IPS-18c (cell line): Measurements from ENCODE around the gene PPP4C.

Experiments used
- H3K4me3 ChIP-seq: 2 replicates; pipeline ENCODE4 v1.7.0; 2013; ENCODE audit warnings: low read depth, mild to moderate bottlenecking, low read length, moderate library complexity; ENCODE audit not compliant: insufficient read depth
- H3K9me3 ChIP-seq: one replicate; pipeline ENCODE4 v1.6.1; 2013; ENCODE audit warnings: mild to moderate bottlenecking, low read length, moderate library complexity; ENCODE audit not compliant: control insufficient read depth, insufficient read depth

Gene PPP4C

DNA sequence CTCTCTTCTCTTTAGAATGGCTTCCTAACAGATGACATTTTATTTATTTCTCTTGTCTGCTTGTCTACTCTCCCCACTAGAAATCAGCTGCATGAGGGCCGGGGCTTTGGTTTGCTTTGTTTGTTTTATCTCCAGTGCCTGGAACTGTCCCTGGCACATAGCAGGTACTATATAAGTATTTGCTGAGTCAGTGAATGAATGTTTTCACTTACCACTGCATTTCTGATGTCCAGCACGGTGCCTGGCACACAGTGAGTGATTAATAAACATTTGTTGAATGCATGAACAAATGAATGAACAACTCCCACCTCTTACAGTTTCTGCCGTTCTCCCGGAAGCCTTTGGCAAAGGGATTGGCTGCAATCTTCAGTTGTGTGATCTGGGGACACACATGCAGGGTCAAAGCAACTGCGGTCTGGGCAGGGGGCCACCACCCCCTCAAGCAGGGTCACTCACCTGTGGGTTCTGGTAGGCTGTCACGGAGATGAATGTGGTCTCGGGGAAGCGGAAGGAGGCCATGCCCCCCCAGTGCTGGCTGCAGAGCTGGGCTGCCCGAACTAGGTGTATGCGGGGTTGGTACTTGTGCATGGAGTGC, 12.5 kb downstream of the PPP4C start:
- no peaks in the 10 kb centered on the region for H3K9me3 ChIP-seq
- H3K4me3 ChIP-seq: no peak overlapping the region

DNA sequence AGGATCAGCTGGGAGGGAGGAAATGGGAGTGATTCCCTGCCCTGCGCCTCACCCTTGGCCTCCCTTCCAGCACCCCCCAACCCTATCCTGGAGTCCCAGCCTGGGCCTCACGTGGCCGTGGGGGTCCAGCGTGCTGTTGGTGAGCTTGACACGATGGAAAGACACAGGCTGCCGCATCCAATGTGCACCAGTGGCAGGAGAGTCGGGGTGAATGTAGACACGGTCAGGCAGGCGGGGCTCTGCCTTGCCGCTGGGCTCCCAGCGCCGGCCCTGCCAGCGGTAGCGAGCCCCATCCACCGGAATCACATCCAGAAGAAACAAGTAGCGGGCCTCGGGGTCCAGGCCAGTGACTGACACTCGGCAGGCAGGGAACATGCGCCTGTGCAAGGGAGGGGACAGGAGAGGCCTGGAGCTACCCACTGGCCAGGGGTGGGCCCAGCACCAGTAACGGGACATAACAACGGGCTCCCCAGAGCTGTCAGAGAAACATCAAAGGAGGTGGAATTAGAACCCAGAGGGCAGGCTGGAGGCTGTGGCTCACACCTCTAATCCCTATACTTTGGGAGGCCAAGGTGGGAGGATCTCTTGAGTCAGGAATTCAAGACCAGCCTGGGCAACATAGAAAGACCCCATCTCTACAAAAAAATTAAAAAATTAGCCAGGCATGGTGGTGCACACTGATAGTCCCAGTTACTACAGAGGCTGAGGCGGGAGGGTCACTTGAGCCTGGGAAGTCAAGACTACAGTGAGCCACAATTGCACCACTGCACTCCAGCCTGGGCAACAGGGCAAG, 13.2 kb downstream of the PPP4C start:
- no peaks in the 10 kb centered on the region for H3K9me3 ChIP-seq
- no peak overlapping the region for H3K4me3 ChIP-seq

DNA sequence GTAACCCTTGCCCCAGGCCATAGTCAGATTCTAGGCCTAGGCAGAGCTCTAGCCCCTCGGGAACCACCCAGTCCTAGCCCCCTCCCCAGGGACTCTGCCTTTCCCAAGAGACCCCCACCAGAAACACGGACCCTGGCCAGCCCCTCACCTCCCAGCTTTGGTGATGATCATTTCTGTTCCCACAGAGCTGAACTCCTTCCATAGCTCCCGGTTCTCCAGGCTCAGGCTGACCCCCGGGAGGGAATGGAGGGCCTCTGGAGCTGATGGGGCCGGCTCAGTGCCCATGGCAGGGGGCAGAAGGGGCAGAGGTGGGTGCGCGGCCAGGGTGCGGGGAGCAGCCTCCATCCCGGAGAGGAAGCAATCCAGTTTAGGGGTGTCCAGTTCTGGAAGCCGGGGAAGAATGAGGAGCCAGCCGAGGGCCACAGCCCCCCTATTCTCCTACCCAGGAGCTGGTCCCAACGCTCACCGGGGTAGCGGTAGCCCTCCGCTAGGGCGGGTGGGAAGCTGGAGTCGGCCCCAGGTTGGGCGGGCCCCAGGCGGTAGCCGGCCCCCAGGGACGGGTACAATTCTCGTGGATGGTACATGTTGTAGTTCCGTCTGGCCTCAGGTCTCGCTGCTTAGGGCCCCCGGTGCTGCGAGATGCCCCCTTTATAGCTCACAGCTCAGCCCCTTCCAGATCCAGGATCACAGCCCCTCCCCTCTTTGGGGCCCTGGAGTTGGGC, 15.0 kb downstream of the PPP4C start:
- peak overlapping the region; percentile 84; the same call in 1 of the 2 replicates for H3K4me3 ChIP-seq
- no peaks in the 10 kb centered on the region for H3K9me3 ChIP-seq

DNA sequence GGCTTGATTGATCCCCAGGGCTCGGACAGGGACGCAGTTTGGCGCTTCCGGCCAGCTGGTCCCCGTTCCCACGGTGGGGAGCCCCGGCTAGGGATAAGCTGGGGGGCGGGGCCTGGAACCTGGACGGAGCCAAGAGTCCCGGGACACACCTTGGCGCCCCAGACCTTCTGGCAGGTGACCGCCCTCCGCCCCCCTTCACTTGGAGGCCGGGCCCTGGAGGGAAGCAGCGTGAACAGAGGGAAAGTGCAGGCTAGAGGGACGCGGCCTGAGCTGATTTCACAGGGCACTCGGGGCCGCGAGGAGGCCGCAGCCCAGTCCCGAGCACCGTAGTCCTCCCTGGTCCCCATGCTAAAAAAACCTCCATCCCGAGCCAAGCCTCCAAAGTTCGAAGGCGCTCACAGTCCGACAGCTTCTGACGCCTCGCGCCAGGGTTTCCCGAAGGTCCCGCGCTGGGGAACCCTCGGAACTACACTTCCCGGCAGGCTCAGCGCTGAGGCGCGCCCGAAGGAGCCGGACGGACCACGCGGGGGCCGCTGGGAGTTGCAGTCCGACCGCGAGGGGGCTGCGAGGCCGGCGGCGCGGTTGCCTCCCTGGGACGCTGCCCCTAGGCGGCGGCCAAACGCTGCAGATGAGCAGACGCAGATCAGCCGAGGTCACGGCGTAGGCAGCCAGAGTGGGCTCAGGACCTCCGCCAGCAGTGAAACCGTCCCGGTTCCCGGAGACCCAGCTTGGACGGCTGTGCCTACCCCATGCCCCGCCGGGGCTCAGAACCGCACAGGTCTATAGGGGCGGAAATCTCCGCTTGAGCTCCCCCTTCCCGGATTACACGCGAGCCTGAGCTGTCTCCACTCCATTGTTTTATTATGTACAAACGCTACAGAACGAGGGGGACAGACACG, 15.9 kb downstream of the PPP4C start, which contains the start of gene TBX6:
TSS of gene TBX6 (minus strand) at position 451 of the 899 bp plus-strand sequence. CDS start 731 bp downstream, outside the sequence.
- Histone ChIP-seq H3K4me3 (peak within 1 kb of the TSS; percentile 84), H3K9me3 (peaks cover 2% of the 10 kb centered on the region)

DNA sequence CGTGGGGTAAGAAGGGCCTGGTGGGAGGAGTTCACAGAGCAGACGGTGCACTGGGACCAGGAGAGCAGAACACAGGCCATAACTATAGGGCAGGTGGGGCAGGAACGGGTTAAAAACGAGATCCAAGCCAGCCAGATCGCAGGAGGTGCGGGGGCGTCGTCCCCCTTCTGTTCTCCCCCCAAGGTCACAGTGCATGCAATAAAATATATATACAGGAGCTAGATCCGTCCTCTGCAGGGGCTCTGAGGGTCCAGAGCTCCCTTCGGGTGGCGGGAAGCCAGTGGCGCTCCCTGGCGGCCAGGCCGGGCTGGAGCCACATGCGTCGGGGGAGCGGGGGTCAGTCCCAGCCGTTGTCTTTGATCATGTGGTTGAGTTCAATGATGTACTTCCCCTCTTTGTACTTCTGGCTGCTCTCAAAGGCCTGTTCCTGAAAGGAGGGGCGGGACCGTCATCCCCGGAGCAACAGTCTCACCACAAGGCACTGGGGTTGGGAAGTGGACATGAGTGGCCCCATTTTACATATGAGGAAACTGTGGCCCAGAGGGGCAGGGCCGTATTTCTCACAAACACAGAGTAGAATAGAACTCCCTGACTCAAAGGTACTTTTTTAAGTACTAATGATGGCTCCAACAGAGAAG, 16.7 kb downstream of the PPP4C start:
- peak overlapping the region; percentile 84 for H3K4me3 ChIP-seq
- peaks cover 8% of the 10 kb centered on the region for H3K9me3 ChIP-seq

DNA sequence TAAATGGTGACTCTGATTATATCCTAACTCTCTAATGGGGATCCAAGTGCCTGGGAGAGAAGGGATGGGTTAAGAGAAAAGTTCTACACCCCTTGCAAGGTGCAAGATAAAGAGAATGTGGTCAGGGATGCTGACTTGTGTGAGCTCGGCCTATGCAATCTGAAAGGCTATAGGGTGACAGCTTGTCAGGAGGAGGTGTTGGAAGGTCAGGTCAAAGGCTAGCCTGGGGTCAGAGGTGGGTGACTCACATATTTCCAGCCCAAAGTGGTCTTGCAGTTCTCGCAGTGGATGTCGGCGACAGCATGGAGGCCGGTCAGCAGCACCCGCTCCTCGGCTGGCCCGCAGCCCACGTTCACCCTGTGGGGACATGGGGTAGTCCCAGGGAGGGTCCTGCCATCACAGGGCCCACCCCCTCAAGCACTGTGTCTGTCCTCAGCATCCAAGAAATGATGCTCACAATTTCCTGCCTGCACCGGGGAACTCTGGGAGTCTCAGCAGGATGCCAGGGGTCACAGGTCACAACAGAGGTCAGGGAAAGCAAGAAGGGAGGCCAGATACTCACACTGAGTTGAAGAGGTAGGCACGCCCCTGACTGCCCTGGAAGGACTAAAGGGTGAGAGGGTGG, 18.9 kb downstream of the PPP4C start:
- H3K9me3 ChIP-seq: peaks cover 12% of the 10 kb centered on the region
- H3K4me3 ChIP-seq: no peak overlapping the region

DNA sequence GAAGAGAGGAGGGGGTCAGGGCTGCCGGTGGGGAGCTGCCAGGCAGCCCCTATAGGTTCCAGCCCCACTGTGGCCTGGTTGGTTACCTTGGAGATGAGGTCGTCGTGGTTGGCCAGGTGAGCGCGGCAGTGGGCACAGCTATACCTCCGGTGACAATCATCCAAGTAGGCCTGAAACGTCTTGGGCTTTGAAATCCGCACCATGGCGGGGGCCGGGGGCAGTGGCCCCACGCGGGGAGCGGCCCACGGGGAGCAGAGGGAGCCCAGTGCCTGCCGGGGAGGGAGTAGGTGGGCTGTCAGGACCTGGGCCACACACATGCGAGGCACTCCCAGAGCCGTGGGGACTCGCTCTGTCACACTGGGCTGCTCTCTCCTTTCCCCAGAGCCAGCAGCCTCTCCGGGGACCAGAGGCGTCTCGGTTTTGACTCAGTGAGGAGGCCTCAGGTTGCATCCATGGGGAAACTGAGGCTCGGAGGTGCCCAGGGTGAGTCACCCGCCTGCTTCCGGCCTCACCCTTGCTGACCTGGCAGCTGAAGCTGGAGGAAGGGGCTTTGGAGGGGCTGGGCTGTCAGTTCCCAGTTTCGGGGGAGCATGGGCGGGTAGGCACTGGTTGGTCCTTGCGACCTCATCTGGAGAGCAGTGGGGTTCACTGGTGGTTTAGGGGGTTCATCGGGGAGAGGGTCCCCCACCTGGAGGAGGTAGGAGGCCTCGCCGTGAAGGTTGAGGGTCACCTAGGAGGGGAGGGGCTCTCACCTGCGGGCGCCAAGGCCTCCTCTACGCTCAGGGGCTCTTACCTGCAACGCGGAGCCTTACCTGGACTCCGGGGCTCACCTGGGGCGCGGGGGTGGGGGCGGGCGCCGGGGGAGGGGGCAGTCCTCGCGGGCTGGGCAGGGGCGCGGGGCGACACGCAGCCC, 19.6 kb downstream of the PPP4C start:
- Histone ChIP-seq H3K4me3 (peak overlapping the region; percentile 0; the same call in 1 of the 2 replicates), H3K9me3 (peaks cover 12% of the 10 kb centered on the region)

DNA sequence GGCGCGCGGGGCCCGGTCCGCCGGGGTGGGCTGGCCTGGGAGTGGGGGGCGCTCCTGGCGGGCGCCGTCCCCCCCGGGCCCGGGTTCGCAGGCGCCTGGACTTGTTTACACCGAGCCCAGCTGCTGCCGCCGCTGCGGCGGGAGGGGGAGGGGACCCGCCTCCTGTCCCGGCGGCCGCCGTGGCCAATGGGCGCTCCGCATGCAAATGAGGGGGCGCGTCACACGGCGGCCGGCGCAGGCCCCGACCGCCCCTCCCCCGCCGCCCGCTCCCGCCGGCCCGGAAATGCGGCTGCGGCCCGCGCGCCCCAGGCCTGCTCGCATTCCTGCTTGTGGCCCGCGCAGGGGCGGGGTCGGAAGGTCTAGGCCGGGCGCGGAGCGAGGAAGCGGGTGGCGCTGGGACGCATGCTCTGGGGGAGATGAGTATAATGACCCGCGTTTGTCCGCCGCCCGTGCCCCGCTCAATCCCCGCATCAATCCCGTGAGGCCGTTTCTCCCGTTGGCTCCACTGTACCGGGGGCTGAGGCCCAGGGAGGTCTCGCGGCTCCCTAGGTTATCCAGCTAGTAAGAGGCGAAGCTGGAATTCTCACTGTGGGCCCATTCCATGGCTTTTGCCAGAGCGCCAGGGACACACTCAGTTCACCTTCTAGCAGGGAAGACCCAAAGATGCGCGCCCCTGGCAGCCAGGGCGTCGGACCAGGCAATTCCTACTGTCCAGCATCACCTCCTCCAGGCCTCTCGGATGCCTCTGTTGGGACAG, 20.5 kb downstream of the PPP4C start, which contains the start of gene YPEL3:
TSS of gene YPEL3 (minus strand) at position 109 of the 757 bp plus-strand sequence. CDS start 731 bp downstream, outside the sequence.
- H3K4me3 ChIP-seq: peak within 1 kb of the TSS; percentile 46
- H3K9me3 ChIP-seq: peaks cover 12% of the 10 kb centered on the region

DNA sequence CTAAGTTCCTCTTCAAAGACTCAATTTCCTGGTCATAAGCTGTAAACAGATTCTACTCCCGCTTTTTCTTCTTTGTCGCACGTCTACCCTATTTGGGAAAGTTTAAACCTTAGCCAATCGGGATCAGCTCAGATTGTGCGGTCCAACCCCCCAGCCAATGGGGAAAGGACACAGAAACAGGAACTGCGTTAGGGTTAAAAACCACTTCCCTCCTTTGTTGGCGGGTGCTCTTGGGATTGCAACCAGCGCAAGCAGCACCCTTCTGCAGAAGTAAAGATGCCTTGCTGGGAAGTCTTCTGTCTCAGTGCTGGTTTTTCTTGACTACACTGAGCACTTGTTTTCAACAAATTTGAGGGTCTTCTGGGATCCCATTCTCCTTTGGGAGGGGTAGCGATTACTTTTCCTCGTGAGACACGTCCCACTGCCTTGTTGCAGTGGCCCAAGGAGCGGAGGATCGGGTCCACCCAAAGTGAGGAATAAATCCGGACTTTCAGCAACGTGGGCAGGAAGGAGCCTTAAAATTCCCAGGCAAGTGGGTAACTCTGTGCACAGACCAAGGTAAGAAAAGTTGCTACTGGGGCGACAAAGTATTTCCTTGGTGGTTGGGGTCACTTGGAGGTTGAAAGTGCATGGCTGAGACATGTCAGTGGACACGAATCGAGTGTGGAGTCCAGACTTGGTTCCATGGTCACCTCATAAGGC, 21.2 kb downstream of the PPP4C start:
- Histone ChIP-seq H3K4me3 (peak overlapping the region; percentile 46), H3K9me3 (peaks cover 12% of the 10 kb centered on the region)

DNA sequence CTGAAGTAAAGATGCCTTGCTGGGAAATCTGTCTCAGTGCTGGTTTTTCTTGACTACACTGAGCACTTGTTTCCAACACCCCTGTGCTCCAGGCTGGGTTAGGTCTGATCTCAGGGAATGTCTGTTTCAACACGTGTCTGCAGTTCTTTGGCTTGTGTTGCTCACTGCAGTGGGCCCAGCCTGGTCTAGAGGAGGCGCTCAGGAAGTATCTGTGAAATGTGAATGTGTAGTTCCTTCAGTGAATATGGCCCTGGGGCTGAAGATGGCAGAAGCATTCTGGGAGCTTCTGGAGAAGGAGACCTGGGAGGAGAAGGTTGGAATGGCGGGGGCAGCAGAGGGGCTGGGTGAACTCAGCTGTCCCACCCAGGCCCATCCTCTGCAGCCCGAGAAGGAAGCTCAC, 28.3 kb downstream of the PPP4C start:
- H3K4me3 ChIP-seq: no peak overlapping the region

DNA sequence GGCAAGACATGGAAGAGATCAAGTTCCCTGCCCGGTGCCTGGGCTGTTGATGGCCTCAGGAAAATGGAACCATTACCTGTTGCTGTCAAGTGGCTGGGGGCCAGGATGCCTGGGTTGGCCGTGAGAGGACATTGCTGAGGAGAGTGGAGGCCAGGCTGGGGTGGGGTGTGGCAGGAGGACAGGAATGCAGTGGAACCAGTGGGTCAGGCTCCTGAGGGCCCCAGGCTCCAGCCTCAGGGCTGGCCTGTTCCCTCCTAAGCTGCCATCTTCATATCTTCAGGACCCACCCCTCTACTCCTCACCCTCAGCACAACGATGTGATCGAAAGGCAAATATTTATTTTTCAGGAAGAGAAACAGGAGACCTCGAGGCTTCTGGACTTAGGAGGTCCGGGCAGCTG, 28.7 kb downstream of the PPP4C start:
- Histone ChIP-seq H3K4me3 (no peak overlapping the region), H3K9me3 (no peaks in the 10 kb centered on the region)

More for the DNA sequence above, 28.3 kb downstream of the PPP4C start:
- H3K9me3 ChIP-seq: no peaks in the 10 kb centered on the region

DNA sequence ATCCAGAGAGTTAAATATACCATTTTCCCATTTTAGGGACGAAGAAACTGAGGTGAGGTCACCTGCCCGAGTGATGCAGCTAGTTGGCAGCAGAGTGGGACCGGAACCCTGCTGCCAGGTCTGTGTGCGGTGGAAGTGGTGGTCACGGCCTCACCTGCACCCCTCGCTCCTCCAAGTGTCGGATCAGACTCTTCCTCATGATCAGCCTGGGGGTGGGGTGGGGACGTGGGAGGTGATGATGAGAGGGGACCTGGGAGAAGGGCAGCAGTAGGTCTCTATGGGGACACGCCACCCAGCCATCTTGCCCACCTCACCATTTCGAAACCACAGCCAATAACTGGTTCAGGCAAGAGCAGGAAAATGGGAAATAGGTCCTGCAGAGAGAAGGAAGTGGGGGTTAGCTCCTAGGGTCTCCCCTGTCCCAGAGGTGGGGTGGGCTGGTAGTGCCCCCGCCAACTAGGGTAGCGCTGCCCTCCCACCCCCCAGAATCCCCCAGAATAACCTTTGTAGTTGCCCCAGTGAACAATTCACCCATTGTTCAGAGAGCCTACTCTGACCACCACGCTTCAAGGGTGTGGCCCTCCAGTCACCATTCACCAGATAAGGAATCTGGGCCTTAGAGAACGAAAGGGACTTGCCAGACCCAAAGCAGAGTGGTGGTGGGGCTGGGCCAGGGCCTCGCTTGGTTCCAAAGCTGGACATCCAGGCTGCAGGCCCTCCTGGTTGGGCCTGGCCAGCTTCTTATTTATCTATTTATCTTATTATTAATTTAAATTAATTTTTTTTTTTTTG, 32.5 kb downstream of the PPP4C start:
- Histone ChIP-seq H3K9me3 (no peaks in the 10 kb centered on the region), H3K4me3 (no peak overlapping the region)

DNA sequence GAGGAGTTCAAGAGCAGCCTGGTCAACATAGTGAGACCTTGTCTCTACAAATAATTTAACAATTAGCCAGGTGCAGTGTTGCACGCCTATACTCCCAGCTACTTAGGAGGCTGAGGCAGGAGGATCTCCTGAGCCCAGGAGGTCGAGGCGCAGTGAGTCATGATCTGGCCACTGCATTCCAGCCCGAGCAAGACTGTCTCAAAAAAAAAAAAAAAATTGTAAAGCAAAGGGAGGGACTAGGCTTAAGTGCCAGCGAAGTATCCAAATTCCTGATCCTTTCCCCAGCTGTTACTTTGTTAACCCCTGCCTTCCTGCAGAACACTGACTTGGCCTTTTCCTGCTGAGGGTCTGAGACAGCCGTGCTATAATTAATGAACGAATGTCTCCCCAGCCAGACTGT, 34.9 kb downstream of the PPP4C start:
- Histone ChIP-seq H3K9me3 (no peaks in the 10 kb centered on the region), H3K4me3 (no peak overlapping the region)
